OCI-LY1 (cell line): ENCODE results near the gene DPF3.

Experiments
- H2AFZ ChIP-seq: fragments of 200-600 bp; sonication (generic), shearing (Covaris generic); 2 replicates; pipeline ENCODE4 v1.6.0; 2014; ENCODE audit warnings: antibody characterized with exemption, mild to moderate bottlenecking, low read length
- H3F3A ChIP-seq: fragments of 200-600 bp; sonication (generic), shearing (Covaris generic); 2 replicates; pipeline ENCODE4 v1.6.0; 2014; ENCODE audit warnings: mild to moderate bottlenecking, antibody characterized with exemption, low read length, moderate library complexity; ENCODE audit not compliant: insufficient read depth
- H3K27ac ChIP-seq: fragments of 200-600 bp; sonication (generic); 2 replicates; pipeline ENCODE4 v1.5.1; 2014; ENCODE audit warnings: low read length, mixed run types, mild to moderate bottlenecking, low read depth; ENCODE audit not compliant: poor library complexity, severe bottlenecking
- H3K27me3 ChIP-seq: fragments of 200-600 bp; sonication (generic); 2 replicates; pipeline ENCODE4 v1.6.0; 2014; ENCODE audit warnings: antibody characterized with exemption, mild to moderate bottlenecking, low read length, moderate library complexity; ENCODE audit not compliant: insufficient read depth
- H3K36me3 ChIP-seq: fragments of 200-600 bp; sonication (generic); 2 replicates; pipeline ENCODE4 v1.6.1; 2014; ENCODE audit warnings: mild to moderate bottlenecking, antibody characterized with exemption, low read length, moderate library complexity, mixed read lengths; ENCODE audit not compliant: insufficient read depth
- H3K4me1 ChIP-seq: fragments of 200-600 bp; sonication (generic); 2 replicates; pipeline ENCODE4 v1.5.1; 2014; ENCODE audit warnings: mild to moderate bottlenecking, low read length, moderate library complexity; ENCODE audit not compliant: insufficient read depth, severe bottlenecking
- H3K4me2 ChIP-seq: fragments of 200-600 bp; sonication (generic), shearing (Covaris generic); 2 replicates; pipeline ENCODE4 v1.6.1; 2014; ENCODE audit warnings: low read length
- H3K4me3 ChIP-seq: fragments of 200-600 bp; sonication (generic); 2 replicates; pipeline ENCODE4 v1.5.1; 2014; ENCODE audit warnings: low read length, low read depth, mild to moderate bottlenecking, mixed read lengths; ENCODE audit not compliant: poor library complexity, severe bottlenecking
- H3K79me2 ChIP-seq: fragments of 200-600 bp; shearing (Covaris generic); 2 replicates; pipeline ENCODE4 v1.6.1; 2016; ENCODE audit warnings: mixed run types, low read length, mixed read lengths; ENCODE audit not compliant: insufficient read depth
- H3K9ac ChIP-seq: fragments of 200-600 bp; sonication (generic), shearing (Covaris generic); 2 replicates; pipeline ENCODE4 v1.6.1; 2014; ENCODE audit warnings: mild to moderate bottlenecking, low read length, mixed read lengths
- H3K9me2 ChIP-seq: fragments of 200-600 bp; sonication (generic), shearing (Covaris generic); 2 replicates; pipeline ENCODE4 v1.6.1; 2014; ENCODE audit warnings: low read depth, mild to moderate bottlenecking, low read length, mixed read lengths
- H3K9me3 ChIP-seq: fragments of 200-600 bp; shearing (Covaris generic); 2 replicates; pipeline ENCODE4 v1.6.1; 2014; ENCODE audit warnings: low read length, mixed read lengths
- H4K20me1 ChIP-seq: fragments of 200-600 bp; sonication (generic), shearing (Covaris generic); 2 replicates; pipeline ENCODE4 v1.6.0; 2016; ENCODE audit warnings: mild to moderate bottlenecking, low read length; ENCODE audit not compliant: insufficient read depth
- EZH2 ChIP-seq: fragments of 200-600 bp; sonication (generic), shearing (Covaris generic); IDR thresholded peaks from 2 replicates; pipeline ENCODE4 v1.8.0; 2017; ENCODE audit warnings: borderline replicate concordance, mixed run types, mild to moderate bottlenecking, antibody characterized with exemption, low read length, moderate library complexity, mixed read lengths
- TF ChIP-seq, protein P1 (sequence below): fragments of 200-600 bp; sonication (generic), shearing (Covaris generic); IDR thresholded peaks from 2 replicates; pipeline ENCODE4 v1.5.1; 2017; ENCODE audit warnings: mild to moderate bottlenecking, antibody characterized with exemption, low read length, moderate library complexity, mixed read lengths

DPF3 gene

GRCh38 chr14:72782817-72783216 lies 111.1 kb downstream of the DPF3 start:
- Histone ChIP-seq H3K4me2 (no peak overlapping the region), H3K79me2 (no peaks in the 10 kb centered on the region), H3K27ac (no peak overlapping the region), H3K27me3 (no peaks in the 10 kb centered on the region), H3K36me3 (no peaks in the 10 kb centered on the region), H2AFZ (no peak overlapping the region), H4K20me1 (no peaks in the 10 kb centered on the region), H3K4me3 (no peak overlapping the region), H3F3A (no peaks in the 10 kb centered on the region), H3K9me3 (no peaks in the 10 kb centered on the region), H3K9ac (no peak overlapping the region), H3K9me2 (no peaks in the 10 kb centered on the region), H3K4me1 (no peaks in the 10 kb centered on the region)
- TF ChIP-seq, protein P1, sequence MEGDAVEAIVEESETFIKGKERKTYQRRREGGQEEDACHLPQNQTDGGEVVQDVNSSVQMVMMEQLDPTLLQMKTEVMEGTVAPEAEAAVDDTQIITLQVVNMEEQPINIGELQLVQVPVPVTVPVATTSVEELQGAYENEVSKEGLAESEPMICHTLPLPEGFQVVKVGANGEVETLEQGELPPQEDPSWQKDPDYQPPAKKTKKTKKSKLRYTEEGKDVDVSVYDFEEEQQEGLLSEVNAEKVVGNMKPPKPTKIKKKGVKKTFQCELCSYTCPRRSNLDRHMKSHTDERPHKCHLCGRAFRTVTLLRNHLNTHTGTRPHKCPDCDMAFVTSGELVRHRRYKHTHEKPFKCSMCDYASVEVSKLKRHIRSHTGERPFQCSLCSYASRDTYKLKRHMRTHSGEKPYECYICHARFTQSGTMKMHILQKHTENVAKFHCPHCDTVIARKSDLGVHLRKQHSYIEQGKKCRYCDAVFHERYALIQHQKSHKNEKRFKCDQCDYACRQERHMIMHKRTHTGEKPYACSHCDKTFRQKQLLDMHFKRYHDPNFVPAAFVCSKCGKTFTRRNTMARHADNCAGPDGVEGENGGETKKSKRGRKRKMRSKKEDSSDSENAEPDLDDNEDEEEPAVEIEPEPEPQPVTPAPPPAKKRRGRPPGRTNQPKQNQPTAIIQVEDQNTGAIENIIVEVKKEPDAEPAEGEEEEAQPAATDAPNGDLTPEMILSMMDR, result no peak
- TF ChIP-seq EZH2, result no peak

- TF ChIP-seq EZH2, result no peak
- TF ChIP-seq, protein P1, result no peak
Observed at GRCh38 chr14:72781561-72782508, 112.1 kb downstream of the DPF3 start.

GRCh38 chr14:72780751-72781150 lies 113.2 kb downstream of the DPF3 start:
- no peak for TF ChIP-seq EZH2
- TF ChIP-seq, protein P1, result no peak
- H4K20me1 ChIP-seq, result no peaks in the 10 kb centered on the region

More at GRCh38 chr14:72781561-72782508, 112.1 kb downstream of the DPF3 start:
- H3K27ac ChIP-seq, result no peak overlapping the region
- H3K4me1 ChIP-seq, result no peaks in the 10 kb centered on the region
- H3K79me2 ChIP-seq, result no peaks in the 10 kb centered on the region
- no peaks in the 10 kb centered on the region for H3K27me3 ChIP-seq
- H3K4me3 ChIP-seq, result no peak overlapping the region
- H3F3A ChIP-seq, result no peaks in the 10 kb centered on the region
- H3K4me2 ChIP-seq, result no peak overlapping the region
- no peaks in the 10 kb centered on the region for H3K36me3 ChIP-seq
- no peak overlapping the region for H2AFZ ChIP-seq
- H3K9me2 ChIP-seq, result no peaks in the 10 kb centered on the region
- no peaks in the 10 kb centered on the region for H4K20me1 ChIP-seq
- H3K9ac ChIP-seq, result no peak overlapping the region
- no peaks in the 10 kb centered on the region for H3K9me3 ChIP-seq

More at GRCh38 chr14:72780751-72781150, 113.2 kb downstream of the DPF3 start:
- Histone ChIP-seq H3K27me3 (no peaks in the 10 kb centered on the region), H3K9ac (no peak overlapping the region), H3K9me2 (no peaks in the 10 kb centered on the region), H3K27ac (no peak overlapping the region), H3K9me3 (no peaks in the 10 kb centered on the region), H3K4me3 (no peak overlapping the region), H2AFZ (no peak overlapping the region), H3F3A (no peaks in the 10 kb centered on the region), H3K36me3 (no peaks in the 10 kb centered on the region), H3K4me2 (no peak overlapping the region), H3K79me2 (no peaks in the 10 kb centered on the region), H3K4me1 (no peaks in the 10 kb centered on the region)
